Liver (tissue), 3 donors: ENCODE results near the gene LECT2.

Source experiments
- TAF1 ChIP-seq: conservative IDR thresholded peaks from 2 replicates; pipeline ENCODE4 v1.6.1; 2016; ENCODE audit warnings: antibody characterized with exemption, mild to moderate bottlenecking
- TF ChIP-seq, protein P1 (sequence below): IDR thresholded peaks from 2 replicates; pipeline ENCODE4 v1.6.1; 2016; ENCODE audit warnings: antibody characterized with exemption, mild to moderate bottlenecking
- TF ChIP-seq, protein P2 (sequence below): fragments of 150-350 bp; IDR thresholded peaks from 2 replicates; pipeline ENCODE4 v1.5.1; 2017; ENCODE audit warnings: improper control_type of control experiment, low read depth, low read length; ENCODE audit not compliant: missing input control
- donor health status: healthy.
- donor health status: healthy.

DNA sequence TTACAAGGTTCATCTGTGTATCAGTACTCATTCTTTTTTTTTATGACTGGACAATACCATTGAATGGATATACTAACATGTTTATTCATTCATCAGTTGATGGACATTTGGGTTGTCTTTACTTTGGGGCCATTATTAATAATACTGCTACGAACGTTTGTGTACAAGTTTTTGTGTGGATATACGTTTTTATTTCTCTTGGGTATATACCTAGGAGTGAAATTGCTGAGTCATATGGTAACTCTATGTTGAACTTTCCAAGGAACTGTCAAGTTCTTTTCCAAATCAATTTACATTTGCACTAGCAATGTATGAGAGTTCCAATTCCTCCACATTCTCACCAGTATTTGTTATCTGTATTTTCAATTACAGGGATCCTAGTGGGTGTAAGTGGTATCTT is 12.0 kb upstream of the LECT2 start:
- TF ChIP-seq, protein P1, sequence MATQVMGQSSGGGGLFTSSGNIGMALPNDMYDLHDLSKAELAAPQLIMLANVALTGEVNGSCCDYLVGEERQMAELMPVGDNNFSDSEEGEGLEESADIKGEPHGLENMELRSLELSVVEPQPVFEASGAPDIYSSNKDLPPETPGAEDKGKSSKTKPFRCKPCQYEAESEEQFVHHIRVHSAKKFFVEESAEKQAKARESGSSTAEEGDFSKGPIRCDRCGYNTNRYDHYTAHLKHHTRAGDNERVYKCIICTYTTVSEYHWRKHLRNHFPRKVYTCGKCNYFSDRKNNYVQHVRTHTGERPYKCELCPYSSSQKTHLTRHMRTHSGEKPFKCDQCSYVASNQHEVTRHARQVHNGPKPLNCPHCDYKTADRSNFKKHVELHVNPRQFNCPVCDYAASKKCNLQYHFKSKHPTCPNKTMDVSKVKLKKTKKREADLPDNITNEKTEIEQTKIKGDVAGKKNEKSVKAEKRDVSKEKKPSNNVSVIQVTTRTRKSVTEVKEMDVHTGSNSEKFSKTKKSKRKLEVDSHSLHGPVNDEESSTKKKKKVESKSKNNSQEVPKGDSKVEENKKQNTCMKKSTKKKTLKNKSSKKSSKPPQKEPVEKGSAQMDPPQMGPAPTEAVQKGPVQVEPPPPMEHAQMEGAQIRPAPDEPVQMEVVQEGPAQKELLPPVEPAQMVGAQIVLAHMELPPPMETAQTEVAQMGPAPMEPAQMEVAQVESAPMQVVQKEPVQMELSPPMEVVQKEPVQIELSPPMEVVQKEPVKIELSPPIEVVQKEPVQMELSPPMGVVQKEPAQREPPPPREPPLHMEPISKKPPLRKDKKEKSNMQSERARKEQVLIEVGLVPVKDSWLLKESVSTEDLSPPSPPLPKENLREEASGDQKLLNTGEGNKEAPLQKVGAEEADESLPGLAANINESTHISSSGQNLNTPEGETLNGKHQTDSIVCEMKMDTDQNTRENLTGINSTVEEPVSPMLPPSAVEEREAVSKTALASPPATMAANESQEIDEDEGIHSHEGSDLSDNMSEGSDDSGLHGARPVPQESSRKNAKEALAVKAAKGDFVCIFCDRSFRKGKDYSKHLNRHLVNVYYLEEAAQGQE = no peak
- TF ChIP-seq, protein P2, sequence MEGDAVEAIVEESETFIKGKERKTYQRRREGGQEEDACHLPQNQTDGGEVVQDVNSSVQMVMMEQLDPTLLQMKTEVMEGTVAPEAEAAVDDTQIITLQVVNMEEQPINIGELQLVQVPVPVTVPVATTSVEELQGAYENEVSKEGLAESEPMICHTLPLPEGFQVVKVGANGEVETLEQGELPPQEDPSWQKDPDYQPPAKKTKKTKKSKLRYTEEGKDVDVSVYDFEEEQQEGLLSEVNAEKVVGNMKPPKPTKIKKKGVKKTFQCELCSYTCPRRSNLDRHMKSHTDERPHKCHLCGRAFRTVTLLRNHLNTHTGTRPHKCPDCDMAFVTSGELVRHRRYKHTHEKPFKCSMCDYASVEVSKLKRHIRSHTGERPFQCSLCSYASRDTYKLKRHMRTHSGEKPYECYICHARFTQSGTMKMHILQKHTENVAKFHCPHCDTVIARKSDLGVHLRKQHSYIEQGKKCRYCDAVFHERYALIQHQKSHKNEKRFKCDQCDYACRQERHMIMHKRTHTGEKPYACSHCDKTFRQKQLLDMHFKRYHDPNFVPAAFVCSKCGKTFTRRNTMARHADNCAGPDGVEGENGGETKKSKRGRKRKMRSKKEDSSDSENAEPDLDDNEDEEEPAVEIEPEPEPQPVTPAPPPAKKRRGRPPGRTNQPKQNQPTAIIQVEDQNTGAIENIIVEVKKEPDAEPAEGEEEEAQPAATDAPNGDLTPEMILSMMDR = no peak
- TF ChIP-seq TAF1 = no peak
